GM04504 (cell line): ENCODE measurements around the gene RAB8A.
A peak's percentile ranks its signal among the peaks of the same experiment; 100 is the strongest.
"Not testable (repeated sequence)": the region's sequence is repeated elsewhere in the genome, so short reads cannot be mapped to it uniquely, and the experiment has no call there.

Experiments used
- DNase-seq: peaks from one replicate; pipeline ENCODE4 v3.0.0-alpha.2; 2012; ENCODE audit warnings: low read depth

The RAB8A gene

DNA sequence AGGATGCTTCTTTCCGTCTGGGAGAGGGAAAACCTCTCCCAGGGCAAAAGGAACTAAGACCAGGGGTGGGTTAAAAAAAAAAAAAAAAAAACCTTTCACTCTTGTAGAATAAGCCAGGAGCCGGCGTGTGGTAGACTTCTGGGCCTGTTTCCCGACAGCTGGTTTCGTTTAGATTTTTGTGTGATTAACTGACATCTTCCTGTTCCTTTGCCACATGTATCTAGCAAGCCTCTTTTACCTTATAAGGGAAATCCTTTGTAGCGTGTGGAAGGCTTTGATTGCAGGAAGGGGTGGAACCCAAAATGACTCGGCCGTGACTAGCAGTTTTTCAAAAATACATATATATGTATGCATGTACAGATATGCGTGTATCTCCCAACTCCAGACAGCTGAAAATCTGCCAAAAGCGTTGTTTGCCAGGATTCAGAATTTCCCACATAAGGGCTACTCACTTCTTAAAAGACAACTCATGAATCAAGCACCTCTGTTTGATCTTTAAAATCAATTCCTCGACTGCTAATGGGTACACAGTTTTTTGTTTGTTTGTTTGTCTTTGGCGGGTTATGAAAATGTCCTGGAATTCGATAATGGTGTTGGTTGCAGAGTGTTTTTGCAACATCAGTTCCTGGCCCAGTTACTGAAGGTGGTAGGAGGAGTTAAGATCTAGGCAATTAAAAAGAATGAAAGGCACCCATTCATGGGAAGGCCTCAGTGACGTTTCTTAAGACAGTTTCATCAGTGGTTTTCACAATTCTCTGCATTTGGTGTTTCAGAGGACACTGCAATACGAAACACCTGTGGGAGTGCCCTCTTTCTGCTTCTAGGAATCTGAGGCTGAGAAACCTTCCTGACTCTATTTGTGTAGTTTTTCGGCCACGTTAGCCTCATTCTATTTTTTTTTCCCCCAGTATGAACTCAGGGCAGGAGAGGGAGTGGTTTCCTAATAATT is 32.7 kb upstream of the RAB8A start:
- DNase-seq = peak; percentile 96

DNA sequence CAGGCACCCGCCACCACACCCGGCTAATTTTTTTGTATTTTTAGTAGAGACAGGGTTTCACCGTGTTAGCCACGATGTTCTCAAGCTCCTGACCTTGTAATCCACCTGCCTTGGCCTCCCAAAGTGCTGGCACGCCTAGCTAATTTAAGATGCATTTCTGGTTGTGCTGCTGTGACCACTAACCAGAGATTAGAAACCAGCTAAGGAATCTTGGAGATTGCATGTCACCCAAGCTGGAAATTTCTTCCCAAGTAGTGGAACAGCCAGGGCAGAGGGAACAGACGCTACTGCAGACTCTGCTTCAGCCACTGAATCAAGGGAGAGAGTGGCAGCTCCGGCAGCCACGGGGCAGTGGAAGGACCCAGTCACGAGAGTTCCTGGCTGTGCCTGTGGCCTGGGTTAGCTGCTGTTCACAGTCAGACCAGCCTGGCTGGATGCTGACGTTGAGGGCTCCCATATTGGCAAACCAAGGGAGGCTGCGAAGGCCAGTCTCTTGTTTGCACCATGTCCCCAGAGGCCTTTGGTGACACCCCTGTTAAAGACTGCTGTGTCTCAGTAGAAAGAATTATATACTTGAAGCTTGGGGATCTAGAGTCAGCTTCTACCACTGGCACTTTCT is 27.5 kb upstream of the RAB8A start:
- no peak for DNase-seq

DNA sequence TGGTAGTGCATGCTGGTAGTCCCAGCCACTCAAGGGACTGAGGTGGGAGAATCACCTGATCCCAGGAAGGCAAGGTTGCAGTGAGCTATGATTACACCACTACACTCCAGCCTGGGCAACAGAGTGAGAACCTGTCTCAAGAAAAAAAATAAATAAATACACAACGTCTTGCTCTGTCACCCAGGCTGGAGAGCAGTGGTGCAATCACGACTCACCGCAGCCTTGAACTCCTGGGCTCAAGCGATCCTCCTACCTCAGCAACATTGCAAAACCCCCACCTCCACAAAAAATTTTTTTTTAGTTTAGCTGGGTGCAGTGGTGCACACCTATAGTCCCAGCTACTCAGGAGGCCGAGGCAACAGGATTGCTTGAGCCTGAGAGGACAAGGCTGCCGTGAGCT is 26.6 kb upstream of the RAB8A start:
- DNase-seq = no peak

DNA sequence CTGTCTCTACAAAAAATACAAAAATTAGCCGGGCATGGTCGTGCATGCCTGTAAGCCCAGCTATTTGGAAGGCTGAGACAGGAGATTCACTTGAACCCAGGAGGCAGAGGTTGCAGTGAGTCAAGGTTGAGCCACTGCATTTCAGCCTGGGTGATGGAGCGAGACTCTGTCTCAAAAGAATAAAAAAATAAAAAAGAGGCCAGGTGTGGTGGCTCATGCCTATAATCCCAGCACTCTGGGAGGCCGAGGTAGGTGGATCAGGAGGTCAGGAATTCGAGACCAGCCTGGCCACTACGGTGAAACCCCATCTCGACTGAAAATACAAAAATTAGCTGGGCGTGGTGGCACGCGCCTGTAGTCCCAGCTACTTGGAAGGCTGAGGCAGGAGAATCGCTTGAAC is 24.3 kb upstream of the RAB8A start:
- not testable (repeated sequence) for DNase-seq

DNA sequence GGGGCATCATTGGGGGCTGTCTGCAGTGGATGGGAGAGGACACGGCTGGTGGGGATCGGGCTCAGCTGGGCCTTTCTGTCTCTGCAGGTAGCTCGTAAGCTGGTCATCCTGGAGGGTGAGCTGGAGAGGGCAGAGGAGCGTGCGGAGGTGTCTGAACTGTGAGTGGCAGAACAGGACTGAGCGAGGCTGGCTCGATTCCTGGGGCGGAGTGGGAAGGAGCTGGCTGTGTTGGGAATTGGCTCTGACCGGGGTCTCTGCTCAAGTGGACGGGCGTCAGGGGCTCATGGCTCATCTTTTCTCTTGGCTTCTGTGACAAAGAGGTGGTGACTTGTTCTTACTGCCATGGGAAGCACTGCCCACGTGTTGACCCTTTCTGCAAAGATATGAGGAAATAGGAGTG is 23.7 kb upstream of the RAB8A start:
- no peak for DNase-seq

DNA sequence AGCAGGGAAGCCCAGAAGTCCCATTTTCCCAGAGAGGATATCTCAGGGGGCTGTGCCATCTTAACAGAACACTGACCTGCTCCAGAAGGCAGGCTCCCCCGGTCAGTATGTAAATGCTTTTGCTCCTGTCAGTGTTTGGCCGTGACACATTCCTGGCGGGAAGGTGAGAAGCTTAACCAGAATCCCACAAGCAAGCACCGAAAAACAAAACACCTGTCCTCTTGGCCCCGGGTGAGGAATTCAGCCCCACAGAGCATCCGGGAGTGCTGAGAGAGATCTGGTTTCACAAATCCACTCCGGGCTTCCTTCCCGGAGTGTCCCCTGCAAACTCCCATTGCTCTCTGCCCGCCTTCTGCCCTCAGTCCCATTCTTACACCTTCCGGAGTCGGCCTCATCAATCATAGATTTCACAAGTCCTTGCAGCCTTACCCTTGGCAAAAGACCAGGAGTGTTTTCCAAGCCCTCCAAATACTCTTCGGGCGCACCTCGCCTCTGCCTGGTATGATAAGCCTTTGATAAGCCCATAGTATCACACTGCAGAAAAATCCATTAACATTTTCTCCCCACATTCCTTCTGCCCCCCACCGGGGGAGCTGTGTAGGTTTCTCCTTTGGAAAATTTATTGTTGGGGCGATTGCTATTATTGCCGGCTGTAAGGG is 23.2 kb upstream of the RAB8A start:
- DNase-seq = no peak

DNA sequence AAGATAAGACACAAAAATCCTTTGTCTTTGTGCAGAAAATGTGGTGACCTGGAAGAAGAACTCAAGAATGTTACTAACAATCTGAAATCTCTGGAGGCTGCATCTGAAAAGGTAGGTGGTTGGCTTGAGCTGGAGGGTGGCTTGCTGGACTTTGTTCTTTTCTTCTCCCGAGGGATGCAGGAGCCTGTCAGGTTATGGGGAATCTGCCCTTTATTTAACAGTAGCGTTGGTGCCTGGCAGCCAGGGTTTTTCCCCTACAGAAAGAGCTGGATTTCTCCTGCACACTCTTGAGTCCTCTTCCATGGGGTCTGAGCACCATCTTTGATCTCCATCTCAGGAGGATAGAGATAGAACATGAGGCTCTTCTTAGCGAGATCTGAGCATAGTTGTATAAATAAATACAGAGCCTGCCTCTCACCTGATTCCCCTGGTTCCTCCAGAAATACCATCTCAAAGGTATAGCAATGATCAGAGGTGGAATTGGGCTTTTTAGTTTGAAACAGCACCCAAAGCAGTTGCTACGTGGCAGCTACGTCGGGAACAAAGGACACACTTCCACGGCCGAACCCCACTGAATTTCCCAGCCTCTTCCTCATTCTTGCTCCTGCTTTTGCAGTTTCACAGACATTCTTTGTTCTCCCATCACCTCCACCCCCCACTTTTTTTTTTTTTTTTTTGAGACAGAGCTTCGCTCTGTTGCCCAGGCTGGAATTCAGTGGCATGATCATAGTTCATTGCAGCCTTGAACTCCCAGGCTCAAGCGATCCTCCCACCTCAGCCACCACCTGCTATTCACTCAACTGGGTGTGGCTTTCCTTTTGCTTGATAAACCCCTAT is 22.5 kb upstream of the RAB8A start:
- no peak for DNase-seq

DNA sequence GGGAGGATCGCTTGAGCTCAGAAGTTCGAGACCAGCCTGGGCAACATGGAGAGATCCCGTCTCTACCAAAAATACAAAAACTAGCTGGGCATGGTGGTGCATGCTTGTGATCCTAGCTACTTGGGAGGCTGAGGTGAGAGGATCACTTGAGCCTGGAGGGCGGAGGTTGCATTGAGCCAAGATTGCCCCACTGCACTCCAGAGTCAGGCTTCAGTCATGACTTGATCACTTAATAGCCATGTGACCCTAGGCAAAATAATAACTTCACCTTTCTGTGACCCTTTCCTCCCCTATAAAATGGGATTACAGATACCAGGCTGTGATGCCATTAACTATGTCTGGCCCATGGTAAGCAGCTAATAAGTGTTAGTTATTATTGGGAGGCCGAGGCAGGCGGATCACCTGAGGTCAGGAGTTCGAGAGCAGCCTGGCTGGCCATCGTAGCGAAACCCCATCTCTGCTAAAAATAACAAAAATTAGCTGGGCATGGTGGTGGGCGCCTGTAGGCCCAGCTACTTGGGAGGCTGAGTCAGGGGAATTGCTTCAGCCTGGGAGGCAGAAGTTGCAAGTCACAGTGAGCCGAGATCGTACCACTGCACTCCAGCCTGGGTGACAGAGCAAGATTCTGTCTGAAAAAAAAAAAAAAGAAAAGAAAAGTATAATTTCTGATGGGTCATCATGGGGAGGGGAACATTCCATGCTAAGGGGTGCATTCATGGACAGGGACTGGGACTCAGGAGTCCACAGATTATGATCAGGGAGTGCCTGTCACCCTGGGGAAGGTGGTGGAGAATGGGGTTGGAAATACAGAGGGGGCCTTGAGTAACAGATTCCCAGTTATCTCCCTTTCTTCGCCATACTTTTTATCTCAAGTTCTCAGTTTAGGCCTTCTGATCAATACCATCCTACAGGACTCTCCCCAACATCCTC is 19.9 kb upstream of the RAB8A start:
- DNase-seq = no peak

DNA sequence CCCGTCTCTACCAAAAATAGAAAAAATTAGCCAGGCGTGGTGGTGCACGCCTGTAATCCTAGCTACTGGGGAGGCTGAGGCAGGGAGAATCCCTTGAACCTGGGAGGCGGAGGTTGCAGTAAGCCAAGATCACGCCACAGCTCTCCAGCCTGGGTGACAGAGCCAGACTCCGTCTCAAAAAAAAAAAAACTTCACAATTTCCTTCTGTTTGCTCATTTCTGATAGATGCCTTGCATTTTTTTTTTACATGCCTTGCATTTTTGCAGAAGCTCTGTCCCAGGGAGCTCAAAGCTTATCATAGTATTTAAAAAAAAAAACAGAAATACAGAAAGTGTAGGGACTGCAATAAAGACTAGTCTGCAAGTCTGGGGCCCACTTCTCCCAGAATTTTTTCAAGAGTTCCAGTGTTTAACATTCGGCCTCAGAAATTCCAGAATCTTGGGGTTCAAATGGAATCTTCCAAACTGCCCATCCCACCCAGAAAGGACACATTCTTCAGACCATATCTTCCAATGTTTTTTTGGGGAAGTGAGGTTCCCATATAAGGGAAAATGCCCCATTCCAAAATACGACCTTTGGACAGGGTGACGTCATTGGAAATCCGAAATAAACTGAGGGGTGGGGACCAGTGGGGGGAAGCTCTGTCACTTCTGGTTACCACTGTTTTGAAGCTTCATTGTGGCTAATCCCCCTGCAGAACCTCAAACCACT is 17.2 kb upstream of the RAB8A start:
- DNase-seq = no peak

DNA sequence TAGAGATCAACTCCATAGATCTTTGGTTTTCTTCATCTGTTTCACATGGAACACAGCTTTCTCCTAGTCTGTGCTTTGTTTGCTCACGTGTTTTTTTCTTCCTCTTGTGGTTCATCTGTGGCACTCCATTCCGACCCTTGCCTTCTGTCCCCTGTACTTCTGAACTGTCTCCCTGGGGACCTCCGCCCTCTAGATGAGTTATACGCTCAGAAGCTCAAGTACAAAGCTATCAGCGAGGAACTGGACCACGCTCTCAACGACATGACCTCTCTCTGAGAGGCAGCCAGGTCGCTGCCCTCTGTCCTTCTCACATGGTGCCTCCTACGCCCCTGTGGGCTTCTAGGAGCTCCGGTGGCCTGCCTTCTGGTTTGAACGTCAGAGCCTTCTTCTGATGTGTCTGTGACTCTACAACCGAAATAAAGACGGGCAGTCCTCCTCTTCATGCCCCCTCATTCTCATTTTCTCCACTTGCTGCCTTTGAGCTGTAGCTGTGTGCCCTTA is 16.6 kb upstream of the RAB8A start:
- no peak for DNase-seq

DNA sequence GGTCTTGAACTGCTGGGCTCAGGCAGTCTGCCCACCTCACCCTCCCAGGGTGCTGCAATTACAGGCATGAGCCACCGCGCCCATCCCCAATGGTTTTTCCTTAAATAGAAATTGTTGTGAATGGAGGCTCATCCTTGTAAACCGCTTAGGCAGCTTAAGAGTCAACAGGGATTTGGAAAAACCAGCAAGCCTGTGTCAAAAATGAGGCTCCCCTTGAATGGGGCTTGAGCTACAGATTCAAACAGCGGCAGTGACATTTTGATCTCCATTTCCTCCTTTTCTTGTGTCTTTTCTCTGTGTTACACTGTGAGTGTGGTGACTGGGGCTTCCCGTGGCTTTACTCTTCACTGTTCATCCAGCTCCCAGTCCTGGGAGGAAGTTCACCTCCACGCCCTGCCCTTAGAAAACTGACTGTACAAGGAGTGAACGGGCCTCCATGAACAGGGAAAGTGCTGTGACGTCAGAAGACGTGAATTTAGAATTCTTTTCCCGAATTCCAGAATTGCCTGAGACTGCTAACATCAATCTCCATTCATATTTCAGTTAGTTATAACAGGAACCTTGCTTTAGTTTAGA is 15.3 kb upstream of the RAB8A start:
- DNase-seq = no peak

DNA sequence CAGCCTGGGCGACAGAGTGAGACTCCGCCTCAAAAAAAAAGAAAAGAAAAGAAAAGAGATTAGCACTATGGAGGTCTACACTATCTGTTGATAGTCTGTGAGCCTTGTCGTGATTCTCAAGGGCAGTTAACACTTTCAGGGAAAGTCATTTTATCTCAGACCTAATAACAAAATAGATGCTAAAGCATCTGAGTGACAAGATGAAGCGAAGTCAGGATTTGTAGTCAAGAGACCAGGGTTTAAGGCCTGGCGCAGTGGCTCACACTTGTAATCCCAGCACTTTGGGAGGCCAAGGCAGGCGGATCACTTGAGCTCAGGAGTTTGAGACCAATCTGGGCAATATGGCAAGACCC is 13.3 kb upstream of the RAB8A start:
- no peak for DNase-seq

DNA sequence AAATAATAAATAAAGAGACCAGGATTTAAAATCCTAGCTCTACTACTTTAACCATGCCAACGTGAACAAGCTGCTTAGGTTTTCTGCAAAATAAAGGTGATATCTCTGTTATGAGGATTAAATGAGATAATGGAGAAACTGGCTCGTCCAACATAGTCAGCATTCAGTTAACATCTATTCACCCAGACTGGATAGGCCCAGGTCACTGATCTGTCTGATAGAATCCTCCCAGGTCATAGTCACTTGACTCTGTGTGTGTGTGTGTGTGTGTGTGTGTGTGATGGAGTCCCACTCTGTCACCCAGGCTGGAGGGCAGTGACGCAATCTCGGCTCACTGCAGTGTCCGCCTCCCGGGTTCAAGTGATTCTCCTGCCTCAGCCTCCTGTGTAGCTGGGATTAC is 12.9 kb upstream of the RAB8A start:
- no peak for DNase-seq

DNA sequence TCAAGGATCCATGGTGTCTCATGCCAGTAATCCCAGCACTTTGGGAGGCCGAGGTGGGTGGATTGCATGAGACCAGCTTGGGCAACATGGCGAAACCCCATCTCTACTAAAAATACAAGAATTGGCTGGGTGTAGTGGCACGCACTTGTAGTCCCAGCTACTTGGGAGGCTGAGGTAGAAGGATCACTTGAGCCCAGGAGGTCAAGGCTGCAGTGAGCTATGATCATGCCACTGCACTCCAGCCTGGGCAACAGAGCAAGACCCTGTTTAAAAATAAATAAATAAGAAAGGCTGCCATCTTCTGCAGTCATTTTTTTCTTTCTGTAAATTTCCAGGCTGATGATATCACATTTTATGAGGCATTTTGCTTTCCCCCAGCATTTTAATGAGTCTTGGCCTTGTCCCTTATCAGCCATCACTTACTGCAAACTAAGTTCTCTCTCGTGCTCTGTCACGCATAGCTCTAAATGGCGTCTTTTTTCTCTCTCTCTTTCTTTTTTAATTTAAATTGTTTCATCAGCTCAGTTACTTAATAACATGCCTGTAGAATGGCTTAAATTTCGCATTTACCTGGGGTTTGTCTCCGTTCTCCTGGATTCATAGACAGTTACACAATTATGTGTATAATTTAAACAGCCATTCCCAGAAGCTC is 12.2 kb upstream of the RAB8A start:
- not testable (repeated sequence) for DNase-seq

DNA sequence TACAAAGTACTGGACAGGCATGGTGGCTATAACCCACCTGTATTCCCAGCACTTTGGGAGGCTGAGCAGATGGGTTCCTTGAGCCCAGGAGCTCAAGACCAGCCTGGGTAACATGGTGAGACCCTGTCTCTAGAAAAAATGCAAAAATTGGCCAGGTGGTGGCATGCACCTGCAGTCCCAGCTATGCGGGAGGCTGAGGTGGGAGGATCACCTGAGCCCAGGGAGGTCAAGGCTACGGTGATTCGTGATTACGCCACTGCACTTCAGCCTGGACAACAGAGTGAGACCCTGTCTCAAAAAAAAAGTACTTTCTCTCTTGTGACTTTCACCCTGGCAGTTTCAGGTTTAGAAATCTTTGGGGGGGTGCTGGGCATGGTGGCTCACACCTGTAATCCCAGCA is 11.2 kb upstream of the RAB8A start:
- DNase-seq = no peak

DNA sequence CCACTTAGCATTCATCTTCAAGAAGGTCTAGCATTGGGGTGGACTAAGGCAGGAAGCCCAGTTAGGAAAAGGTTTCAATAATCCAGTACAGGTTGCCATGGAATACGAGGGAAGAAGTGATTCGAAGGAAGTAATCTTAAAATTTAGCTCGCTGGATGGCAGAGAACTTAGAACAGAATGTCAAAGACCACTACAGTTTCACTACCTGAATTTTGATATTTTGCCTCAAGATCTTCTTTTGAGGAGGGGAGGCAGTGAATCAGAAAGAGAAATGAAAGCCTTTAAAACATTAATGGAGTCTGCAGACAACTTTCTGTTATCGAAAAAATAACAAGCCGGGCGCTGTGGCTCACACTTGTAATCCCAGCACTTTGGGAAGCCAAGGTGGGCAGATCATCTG is 7.0 kb upstream of the RAB8A start:
- no peak for DNase-seq

DNA sequence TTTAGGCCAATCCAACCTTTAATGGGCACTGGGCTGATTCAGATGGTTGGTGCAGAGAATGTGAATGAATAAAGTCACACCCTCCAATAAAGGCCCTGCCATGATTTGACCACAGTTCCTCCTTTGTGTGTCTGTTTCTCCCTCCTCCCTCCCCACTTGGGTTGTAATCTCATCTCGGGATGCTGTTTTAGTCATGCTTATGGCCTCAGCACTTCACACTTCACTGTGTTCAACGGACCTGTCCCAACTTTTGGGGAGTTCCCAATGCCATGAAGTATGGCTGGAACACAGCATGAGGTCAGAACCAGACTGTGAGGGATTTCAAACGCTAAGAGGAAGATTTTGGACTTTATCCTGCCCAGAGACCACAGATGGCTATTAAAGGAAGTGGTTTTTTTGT is 5.6 kb upstream of the RAB8A start:
- no peak for DNase-seq

DNA sequence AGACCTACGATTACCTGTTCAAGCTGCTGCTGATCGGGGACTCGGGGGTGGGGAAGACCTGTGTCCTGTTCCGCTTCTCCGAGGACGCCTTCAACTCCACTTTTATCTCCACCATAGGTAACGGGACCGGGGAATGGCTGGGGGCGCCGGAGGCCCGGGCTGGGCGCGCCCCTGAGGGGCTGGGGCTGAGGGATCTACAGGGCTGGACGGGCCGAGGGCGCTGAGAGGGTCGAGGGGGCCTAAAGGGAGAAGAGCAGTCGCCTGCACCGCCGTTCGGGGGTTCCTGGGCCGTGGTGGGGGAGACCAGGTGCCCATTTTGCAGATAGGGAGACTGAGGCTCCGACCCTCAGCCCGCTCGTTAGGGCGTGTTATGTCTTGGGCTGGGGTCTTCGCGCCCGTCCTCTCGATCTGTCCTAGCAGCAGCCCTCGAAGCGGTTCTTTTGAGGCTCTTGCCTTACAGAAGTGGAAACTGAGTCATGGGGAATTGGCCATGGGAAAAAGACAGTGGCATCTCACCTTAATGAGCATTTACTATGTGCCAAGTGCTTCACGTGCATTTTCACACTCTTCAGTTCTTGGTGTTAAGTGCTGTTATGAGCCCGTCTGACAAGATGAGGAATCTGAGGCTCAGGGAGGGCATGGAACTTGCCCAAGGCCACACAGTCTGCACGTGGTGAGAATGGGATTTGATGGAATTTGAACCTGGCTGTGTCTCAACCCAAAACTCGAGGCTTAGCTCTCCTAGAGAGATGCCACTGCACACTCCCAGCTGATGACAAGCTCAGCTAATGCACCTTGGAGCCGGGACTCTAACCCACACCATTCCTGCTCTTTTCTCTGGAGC is 442 bp downstream of the RAB8A start:
- DNase-seq = no peak

DNA sequence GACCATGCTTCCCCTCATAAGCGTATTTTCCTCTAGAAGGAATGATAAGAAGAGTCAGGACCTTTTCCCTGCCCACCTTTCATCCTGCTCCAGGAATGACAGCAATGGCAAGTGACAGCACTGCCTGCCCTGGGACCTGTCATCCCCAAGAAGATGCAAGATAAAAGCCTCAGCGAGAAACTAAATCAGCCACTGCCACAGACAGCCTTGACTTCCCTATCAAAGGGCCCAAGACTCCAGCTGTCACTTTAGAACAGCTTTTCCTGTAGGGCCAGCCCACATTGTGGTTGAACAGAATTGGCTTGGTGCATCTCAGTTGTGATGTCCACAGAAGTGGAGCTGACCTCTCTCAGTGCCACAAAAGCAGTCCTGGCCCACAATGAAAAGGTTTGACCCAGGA is 1.1 kb downstream of the RAB8A start:
- no peak for DNase-seq
